T47D (cell line): ENCODE measurements around the gene LNX2.

Source experiments
- DNase-seq, 2 experiments: peaks; one replicate each; pipeline versions ENCODE4 v3.0.0 to v3.0.0-alpha.2; 2011 to 2012; ENCODE audit warnings: low read depth in 1 of 2, low spot score in 1 of 2
- JUND ChIP-seq: IDR thresholded peaks from 2 replicates; pipeline ENCODE4 v1.6.1; 2012; ENCODE audit warnings: low read depth
- in situ Hi-C: cut with HindIII; loops from 2 replicates; pipeline ENCODE4 v1.10.0; 2016; ENCODE audit warnings: low sequenced_read_pairs, low pct_unique_long_range_greater_than_20kb

The LNX2 gene

GRCh38 chr13:27654059-27654458 is 33.7 kb upstream of the LNX2 start:
- in situ Hi-C loops = no loop called here
- DNase-seq = no peak
- no peak for TF ChIP-seq JUND

- in situ Hi-C loops = no loop called here
- DNase-seq = no peak
- TF ChIP-seq JUND = no peak
Measured at GRCh38 chr13:27650312-27650711, 30.0 kb upstream of the LNX2 start.

DNA sequence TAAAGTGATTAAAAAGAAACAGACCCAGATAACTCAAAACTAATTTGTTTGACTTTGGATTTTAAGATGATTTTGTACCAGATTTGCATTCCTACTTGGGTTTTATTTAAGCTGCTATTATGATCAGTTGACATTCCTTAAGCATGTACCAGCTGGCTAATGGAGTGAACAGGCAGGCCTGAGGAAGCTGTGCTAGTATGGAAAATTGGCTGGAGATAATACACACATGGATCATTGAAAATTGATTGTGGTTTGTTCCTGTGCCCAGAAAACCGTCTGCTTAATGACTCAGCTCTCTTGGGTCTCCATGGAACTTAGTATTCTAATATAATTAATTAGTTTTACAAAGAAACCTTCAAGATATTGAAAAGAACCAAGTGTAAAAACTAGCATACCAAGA is 24.0 kb upstream of the LNX2 start:
- in situ Hi-C loops = no loop called here
- DNase-seq = no peak
- TF ChIP-seq JUND = no peak

GRCh38 chr13:27643334-27644132 is 23.2 kb upstream of the LNX2 start:
- DNase-seq = no peak
- in situ Hi-C loops = no loop called here
- no peak for TF ChIP-seq JUND

DNA sequence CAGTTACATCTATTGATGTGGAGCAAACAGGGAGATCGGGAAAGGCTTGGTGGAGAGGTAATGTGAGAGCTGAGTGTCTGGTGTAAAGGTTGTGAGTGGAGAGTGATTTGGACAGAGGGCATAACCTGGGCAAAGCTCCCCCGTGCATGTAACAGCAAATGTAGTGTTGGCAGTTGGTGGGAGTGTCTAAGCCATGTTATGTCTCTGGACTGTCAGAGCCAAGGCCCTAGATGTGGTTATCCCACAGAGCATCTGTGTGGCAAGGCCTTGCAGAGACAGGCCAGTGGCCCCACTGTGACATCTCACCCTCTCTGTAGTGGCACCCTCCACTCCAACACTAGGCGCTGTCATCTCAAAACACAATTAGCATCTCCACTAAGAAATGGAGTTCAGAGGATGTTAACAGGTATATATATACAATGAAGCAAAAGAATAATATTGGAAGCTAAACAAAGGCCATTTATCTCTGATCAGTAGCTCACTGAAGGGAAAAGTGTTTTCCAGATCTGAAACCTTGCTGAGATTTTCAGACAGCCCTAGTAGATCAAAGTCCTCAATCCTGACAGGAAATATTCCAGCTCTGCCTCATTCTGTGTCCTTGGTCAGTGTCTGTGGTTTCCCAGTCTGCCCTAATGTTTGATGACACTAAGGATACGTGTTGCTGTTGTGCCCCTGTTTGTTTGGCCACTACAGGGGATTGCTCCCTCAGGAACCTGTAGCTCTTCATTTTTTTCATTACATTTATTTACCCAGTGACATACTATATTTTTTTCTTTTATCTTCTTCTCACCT is 21.6 kb upstream of the LNX2 start:
- no peak for TF ChIP-seq JUND
- in situ Hi-C loops = no loop called here
- DNase-seq = no peak

DNA sequence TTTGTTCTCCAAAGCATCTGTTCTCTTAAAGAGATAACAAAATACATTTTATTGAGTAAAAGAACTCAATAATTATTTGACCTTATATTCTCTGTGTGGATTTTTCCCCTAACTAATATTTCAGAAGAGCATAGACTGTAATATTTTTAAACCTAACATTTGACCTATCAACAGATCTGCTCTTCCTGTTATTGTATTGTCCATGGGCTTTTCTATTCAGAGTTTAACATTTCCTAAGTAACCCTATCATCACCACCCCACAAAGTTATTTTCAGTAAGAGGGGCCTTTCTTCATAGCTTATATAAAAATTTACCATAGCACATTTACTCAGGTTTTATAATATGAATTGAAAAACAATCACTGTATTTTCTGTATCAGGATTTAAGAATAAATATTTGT is 18.9 kb upstream of the LNX2 start:
- DNase-seq = no peak
- in situ Hi-C loops = no loop called here
- no peak for TF ChIP-seq JUND

DNA sequence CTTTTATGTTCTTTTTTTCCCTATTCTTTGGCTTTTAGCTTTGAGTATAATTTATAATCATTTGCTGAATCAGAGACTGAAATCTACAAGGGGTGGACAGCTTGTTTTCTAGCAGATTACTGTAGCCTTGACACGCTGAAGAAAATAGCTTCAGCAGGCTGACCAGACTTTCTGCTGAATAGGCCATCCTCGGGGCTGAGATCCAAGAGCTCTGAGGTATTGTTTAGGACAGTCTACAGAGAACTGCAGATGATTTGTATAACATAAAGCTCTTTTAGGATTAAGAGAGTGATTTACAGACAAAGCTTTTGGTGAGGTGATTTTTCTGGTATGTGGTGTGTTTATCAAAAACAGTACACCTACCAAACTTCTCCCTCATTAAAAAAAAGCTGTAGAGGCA is 18.2 kb upstream of the LNX2 start:
- in situ Hi-C loops = no loop called here
- no peak for TF ChIP-seq JUND
- no peak for DNase-seq

- no peak for DNase-seq
- in situ Hi-C loops = no loop called here
- TF ChIP-seq JUND = no peak
Measured at GRCh38 chr13:27638001-27638400, 17.7 kb upstream of the LNX2 start.

GRCh38 chr13:27637289-27637626 is 16.9 kb upstream of the LNX2 start:
- in situ Hi-C loops = no loop called here
- TF ChIP-seq JUND = no peak
- DNase-seq = no peak

DNA sequence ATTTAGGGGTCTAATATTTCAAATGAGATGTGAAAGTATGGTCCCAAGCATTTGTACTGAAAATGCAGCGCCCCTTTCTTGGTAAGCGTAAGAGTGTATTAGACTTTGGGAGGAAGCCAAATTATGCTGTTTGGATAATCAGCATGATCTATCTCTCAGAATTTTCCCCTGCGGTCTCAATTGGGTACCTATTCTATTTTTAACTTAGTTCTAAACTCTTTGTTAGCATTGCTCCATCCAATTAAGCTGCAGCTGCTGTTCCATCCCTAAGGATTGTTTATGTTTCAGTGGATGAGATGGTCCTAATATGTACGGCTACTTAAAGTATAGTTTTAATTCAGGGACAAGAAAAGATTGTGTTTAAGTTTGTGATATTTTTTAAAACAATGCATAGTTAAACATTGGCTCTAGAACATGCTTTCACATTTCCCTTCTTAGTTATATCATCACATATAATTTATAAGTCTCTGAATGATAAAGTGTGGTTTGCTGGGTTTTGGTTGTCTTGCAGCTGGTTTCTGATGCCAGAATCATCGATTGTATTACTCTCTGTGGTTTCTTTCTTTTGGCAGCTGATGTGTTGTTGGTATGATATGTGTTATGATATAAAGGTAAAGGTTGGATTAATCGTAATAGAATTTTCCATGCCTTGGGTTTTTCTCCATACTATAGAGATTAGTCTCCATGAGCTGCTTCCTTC is 16.4 kb upstream of the LNX2 start:
- in situ Hi-C loops = no loop called here
- no peak for TF ChIP-seq JUND
- no peak for DNase-seq

- no peak for DNase-seq
- in situ Hi-C loops = no loop called here
- no peak for TF ChIP-seq JUND
Measured at GRCh38 chr13:27635266-27635665, 14.9 kb upstream of the LNX2 start.

DNA sequence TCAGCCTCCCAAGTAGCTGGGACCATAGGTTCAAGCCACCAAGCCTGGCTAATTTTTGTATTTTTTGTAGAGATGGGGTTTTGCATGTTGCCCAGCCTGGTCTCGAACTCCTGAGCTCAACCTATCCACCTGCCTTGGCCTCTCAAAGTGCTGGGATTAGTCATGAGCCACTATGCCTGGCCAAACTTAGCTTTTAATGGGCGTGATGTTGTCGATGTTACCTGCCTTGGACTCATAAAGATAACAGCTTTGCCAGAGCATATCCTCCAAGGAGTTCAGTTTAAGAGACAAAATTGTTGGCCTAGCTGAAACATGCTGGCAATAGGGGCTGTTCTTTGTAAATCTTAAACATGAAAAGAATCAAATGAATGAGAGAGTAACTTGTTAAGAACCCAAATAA is 14.5 kb upstream of the LNX2 start:
- DNase-seq = no peak
- in situ Hi-C loops = no loop called here
- TF ChIP-seq JUND = no peak

DNA sequence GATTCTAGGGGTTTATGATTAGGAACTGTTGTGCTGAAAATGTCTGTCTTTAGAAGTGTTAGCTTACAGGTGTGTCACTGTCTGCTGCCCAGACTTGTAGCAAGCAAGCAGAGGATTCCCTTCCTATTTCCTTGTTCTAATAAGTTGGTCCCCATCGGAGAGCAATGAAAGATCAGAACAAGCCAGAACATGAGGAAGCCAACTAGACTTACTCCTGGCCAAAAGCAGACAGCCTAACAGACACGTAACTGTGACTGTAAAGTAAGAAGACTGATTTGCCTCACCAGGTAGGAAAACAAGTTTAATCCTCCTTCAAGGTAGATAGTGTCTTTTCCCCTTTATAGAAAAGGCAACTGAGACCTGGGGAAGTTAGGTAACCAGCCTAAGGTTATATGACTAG is 13.9 kb upstream of the LNX2 start:
- DNase-seq = no peak
- in situ Hi-C loops = no loop called here
- TF ChIP-seq JUND = no peak
